AG09309 (cell line): ENCODE measurements around the gene TWIST2.

Source experiments
- DNase-seq: peaks from one replicate; pipeline ENCODE4 v3.0.0-alpha.2; 2010; ENCODE audit warnings: low read depth
- H3K4me3 ChIP-seq: 2 replicates; pipeline ENCODE4 v1.5.1; 2011; ENCODE audit warnings: mild to moderate bottlenecking, low read depth, low read length, moderate library complexity; ENCODE audit not compliant: control insufficient read depth
- TF ChIP-seq, protein P1 (sequence below): IDR thresholded peaks from 2 replicates; pipeline ENCODE4 v1.5.1; 2011; ENCODE audit warnings: mild to moderate bottlenecking, low read depth, low read length, inconsistent platforms; ENCODE audit not compliant: insufficient read depth, control insufficient read depth; ENCODE audit errors: missing control alignments

TWIST2 gene

DNA sequence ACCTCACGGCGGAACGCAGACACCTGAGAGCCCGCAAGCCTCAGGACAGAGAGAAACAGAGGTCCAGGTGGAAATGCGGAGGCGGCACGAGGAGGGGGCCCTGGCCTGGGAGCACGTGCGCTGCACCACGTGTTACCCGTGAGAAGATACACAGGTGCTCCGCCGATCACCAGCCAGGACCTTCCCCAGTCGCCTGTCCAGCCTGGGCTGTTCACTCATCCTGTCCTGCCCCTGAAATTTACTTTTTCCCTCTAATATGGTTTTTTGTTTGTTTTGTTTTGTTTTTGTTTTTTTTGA lies 44.3 kb downstream of the TWIST2 start:
- DNase-seq = no peak
- TF ChIP-seq, protein P1, sequence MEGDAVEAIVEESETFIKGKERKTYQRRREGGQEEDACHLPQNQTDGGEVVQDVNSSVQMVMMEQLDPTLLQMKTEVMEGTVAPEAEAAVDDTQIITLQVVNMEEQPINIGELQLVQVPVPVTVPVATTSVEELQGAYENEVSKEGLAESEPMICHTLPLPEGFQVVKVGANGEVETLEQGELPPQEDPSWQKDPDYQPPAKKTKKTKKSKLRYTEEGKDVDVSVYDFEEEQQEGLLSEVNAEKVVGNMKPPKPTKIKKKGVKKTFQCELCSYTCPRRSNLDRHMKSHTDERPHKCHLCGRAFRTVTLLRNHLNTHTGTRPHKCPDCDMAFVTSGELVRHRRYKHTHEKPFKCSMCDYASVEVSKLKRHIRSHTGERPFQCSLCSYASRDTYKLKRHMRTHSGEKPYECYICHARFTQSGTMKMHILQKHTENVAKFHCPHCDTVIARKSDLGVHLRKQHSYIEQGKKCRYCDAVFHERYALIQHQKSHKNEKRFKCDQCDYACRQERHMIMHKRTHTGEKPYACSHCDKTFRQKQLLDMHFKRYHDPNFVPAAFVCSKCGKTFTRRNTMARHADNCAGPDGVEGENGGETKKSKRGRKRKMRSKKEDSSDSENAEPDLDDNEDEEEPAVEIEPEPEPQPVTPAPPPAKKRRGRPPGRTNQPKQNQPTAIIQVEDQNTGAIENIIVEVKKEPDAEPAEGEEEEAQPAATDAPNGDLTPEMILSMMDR = no peak

DNA sequence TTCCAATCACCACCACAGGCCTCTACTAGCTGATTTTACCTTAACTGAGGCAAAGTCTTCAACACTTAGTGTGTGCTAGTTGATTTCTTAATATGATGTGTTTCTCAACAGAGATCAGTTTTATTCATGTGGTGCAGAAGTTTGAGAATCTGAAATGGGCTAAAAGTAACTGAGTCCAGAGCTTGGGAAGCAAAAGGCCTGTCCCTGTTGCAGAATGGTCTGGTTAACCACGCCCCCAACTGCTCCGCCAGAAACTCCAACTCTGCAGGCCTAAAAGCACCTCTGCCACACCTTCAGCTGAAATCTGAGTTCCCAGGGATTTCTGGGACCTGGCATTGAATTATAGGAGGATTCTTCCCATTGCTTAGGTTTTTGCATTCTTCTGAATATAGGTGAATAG lies 44.9 kb downstream of the TWIST2 start:
- no peak for DNase-seq
- no peak overlapping the region for H3K4me3 ChIP-seq
- TF ChIP-seq, protein P1 = no peak

More for the DNA sequence above, 44.3 kb downstream of the TWIST2 start:
- no peak overlapping the region for H3K4me3 ChIP-seq

DNA sequence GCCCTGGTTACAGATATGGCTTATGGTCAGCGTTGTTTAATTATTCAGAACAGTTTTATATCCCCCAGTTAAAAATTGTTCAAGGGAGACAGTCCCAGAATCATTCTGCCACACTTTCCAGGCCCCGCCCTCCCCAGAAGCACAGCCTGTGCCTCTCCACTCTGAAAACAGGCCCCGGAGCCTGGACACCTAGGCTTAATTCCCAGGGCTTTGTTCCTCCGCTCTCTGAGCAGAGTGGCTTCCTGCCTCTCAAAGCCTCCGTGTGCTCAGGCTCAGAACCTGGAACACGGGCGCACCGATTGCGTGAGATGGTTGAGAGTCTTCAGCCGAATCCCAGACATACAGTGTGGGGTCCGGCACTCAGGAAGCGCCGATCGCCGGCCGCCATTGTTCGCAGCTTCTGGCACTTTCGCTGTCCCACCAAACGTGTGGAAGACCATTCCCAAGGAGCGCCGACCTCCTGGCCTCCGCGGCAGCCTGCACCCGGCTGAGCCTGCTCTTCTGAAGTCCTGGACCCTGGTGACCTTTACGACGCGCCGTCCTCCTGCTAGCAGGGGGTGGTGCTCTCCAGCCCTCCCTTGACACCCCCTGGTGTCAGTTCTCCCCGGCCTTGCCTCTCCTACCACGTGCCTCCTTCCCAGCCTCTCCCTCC lies 45.6 kb downstream of the TWIST2 start:
- no peak overlapping the region for H3K4me3 ChIP-seq
- no peak for DNase-seq
- TF ChIP-seq, protein P1 = no peak

DNA sequence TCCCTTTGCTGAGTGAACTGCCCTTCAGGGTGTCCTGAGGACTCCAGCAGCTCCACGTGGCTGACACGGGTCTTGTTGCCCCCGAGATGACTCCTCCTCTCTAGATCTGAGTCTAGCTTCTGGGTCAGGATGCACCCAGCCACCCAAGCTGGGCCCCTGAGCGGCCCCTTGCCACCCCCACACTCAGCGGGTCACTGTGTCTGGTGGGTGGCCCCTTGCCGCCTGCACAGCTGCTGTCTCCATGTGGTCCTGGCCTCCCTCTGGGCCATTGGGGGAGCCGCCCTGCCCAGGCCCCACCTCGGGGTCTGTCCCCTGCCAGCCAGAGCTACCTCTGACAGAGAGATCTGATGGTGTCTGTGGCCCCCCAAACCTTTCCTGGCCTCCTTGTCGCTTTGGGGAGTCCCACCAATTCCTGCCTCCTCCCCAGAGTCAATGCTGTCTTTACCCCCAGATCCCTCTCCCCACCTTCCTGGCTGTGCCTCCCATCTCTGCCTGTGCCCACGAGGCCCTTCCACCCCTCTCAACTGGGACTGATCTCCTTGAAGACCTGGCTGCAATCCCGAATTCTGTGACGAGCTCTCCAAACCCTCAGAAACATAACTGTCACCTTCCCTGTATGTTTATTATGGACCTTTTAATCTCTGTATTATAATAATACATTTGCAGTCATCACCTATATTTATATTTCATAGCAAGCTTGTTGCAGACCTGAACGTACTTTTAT lies 46.5 kb downstream of the TWIST2 start:
- TF ChIP-seq, protein P1 = no peak
- DNase-seq = no peak
- H3K4me3 ChIP-seq = no peak overlapping the region

DNA sequence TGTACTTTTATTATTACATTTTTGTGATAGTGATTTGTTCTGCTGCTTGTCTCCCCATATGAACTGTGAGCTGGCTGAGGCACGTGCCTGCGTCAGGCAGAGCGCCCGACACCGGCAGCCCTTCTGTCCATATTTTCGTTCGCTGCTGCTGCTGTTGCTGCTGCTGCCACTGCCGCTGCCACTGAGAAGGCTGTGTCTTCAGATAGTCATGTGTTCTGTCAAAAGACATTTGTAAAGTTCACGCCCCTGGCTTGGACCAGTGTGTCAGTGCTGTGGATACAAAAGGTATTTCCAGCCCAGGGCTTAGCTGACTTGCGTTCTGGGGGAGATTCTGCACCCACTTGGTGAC lies 47.0 kb downstream of the TWIST2 start:
- no peak overlapping the region for H3K4me3 ChIP-seq
- TF ChIP-seq, protein P1 = no peak

DNA sequence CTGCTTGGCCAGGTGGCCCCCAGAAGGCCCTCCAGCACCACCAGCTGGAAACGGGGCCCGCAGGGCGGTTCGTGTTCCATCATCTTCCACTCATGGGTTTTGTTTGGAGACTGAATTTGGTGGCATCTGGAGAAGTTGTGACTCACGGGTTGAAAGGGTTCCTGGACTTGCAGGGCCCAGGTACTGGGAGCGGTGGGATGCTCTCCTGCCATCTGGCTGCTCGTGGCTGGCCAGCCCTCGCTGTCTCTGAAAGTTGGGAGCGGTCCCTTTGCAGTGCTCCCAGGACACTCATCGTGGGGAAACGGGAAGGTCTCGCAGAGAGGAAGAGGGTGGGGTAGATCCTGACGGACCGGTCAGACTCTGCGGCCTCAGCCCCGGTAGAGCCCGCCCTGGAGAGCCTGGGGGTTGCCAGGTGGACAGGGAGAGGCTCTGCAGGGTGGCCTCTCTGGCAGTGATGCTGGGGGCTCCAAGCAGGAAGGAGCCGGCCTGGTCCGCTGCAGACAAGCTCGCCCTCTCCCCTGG lies 47.5 kb downstream of the TWIST2 start:
- TF ChIP-seq, protein P1 = no peak
- no peak overlapping the region for H3K4me3 ChIP-seq
- DNase-seq = no peak

More for the DNA sequence above, 47.0 kb downstream of the TWIST2 start:
- no peak for DNase-seq
